CD4-positive, alpha-beta T cell treated with Interleukin-10 for 1 hour (primary cell): Measurements from ENCODE around the gene CNTNAP2.

ENCODE experiments used
- DNase-seq: peaks from one replicate; pipeline ENCODE4 v3.0.0-alpha.2; 2020

Gene CNTNAP2

DNA sequence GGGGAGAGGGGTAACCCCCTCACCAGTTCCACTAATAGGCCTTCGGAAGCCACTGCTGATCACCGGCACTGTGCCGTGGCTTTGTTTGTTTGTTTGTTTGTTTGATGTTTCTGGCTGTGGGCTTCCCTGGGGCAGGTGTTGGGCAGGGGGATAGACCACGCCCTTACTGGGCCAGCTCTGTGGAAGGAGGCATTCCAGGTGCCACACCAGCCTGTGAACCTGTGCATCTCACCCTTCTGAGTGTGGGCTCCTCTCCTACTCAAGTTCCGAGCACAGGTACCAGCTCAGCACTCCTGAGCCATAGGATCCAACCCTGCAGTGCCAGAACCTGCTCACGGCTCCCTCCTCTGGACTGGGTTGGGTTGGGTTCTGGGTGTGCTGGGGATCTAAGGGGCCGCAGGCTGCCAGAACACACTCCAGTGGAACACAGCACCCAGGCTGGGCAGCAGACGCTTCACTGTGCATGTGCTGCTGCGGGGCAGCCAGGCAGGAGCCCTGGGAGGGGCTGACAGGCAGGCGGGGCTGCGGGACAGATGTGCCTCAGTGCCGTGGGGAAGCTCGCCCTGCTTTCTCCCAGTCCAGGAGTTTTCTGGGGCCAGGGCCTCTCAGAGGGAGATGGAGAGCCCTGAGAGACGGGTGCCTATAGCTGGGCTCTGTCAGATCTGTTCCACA is 1053.9 kb downstream of the CNTNAP2 start:
- no peak for DNase-seq

- DNase-seq, result no peak
These were observed 1054.4 kb downstream of the CNTNAP2 start for GRCh38 chr7:147171013-147171391.

DNA sequence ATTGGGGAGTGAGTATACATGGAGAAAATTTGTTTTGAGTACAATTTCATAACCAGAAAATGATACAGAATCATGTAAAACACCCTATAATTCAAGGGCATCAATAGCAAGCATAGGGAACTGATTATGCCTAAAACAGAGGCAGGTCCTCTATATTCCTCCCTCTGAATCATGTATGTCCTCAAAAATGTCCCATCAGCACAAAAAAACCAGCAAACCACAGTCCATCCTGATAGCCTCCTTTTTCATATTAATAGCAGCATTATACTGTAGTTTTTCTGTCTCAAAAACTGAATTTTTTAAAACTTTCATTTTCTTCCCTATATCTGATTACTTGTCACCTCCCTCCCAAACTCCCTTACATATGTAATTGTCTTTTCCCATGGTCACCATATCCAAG is 1057.3 kb downstream of the CNTNAP2 start:
- DNase-seq, result no peak

DNA sequence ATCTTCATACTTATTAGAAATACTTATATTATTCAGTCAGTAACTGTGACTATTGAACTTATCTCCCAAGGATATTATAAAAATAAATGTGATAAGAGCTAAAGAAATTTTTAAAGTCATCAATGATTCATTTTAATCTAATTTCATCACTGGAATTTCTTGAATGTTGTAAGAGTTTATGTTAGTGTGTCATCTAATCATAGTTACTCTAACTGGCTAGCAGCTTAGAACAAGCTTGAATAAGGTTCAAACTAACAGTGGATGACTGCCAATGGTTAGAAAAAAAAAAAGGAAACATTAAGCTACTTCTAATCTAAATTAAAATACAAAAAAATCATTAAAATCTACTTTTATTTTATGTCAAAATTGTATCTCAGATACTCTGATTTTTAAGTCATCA is 1066.3 kb downstream of the CNTNAP2 start:
- no peak for DNase-seq

- DNase-seq, result no peak
These were observed 1066.7 kb downstream of the CNTNAP2 start for GRCh38 chr7:147183276-147183675.

GRCh38 chr7:147188467-147188866 is 1071.9 kb downstream of the CNTNAP2 start:
- DNase-seq, result no peak

DNA sequence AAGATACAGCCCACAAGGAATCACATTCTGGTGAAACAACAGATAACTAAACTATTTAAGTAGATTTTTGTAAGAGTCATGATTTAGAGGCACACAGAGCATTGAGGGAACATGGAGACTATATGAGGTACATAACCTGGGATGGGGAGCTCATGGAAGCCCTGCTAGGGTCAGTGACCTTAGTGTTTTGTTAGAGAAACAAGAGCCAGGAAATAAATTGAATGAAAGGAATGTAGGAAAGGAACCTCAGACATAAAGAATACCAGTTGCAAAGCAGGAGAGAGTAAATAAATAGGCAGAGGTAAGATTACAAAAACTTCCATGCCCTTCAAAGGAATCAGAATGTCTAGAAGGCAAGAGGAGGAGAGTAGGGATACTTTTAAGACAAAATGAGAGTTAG is 1076.9 kb downstream of the CNTNAP2 start:
- DNase-seq, result no peak

DNA sequence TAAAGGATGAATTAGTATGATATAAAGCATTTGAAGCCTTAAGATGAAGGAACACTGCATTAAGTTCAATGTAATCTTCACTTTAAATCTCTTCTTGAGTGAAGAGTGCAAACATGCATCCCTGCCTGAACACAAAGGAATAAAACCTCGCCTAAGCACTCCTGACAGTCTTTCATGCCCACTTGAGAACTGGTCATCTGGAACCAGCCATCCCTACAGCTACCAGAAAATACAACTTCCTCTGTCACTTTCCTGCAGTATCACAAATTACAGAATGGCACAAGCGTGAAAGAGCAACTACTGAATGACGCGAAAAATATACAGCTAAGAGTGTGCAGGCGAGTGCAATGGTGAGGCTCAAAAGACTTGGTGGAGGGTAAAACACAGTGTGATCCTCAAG is 1079.9 kb downstream of the CNTNAP2 start:
- no peak for DNase-seq

DNA sequence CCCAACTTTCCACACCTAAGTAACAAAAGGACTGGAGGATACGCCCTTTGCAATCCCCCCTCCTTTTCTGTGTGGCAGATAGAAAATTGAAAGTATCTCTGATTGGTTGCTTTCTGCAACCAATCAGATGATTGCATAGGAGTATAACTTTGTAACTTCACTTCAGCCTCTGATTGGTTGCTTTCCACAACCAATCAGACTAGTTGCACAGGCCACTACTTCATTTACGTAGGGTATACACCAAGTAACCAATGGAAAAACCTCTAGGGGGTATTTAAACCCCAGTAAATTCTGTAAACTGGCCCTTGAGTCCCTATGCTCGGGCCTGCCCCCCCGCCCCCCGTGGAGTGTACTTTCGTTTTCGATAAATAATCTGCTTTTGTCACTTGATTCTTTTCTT is 1080.4 kb downstream of the CNTNAP2 start:
- no peak for DNase-seq

DNA sequence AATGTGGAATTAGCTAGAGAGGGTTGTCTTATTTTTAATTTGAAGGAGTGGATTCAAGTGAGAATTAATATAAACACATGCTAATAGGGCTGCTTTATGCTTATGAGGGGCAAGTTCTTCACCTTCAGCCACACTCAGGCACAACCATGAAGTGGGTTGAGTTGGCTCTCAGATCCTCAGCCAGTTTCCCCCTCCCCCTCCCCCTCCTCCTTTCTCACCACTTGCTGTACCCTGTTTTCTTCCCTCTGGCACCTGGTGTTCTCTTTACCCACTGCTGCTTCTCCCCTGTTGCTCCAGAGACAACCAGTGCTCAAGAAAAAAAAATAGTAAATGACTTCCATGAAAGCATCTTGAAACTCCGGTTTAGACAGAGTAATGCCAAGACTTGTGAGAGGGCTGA is 1083.3 kb downstream of the CNTNAP2 start:
- DNase-seq, result no peak

- no peak for DNase-seq
These were observed 1091.4 kb downstream of the CNTNAP2 start for GRCh38 chr7:147207988-147208387.

- no peak for DNase-seq
These were observed 1114.7 kb downstream of the CNTNAP2 start for GRCh38 chr7:147231275-147231674.

GRCh38 chr7:147235645-147236382 is 1119.2 kb downstream of the CNTNAP2 start:
- DNase-seq, result no peak

DNA sequence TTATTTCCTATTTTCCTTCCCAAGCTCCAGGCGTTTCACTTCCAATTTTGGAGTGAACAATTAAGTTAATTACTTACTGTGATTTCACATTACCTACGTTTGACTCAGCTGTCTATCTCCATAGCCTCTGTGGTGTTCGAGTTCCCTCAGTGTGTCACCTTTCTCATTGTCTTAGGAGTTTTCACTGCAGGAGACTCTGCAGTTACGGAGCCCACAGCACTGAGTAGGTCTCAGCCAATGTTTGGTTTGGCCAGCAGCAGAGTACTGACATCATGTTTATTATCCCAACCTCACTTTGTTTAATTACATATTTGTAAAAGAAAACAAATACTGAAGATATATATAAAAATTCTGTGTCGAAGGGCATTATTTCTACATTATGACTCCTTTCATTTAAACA is 1123.9 kb downstream of the CNTNAP2 start:
- DNase-seq, result no peak

DNA sequence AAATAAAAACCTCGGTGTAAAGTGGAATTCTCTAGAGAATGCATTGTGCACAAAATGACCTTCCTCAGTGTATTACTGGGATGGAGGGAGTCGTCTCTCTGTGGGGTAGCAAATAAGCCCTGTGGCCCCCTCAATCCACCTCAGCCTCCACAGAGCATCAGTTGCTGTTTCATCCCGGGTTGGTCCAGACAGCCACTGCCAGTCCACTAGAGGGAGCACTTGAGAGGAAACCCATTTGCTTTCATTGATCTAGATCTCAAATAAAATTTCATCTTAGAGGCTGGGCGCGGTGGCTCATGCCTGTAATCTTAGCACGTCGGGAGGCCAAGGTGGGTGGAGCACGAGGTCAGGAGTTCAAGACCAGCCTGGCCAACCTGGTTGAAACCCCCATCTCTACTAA is 1128.7 kb downstream of the CNTNAP2 start:
- no peak for DNase-seq

DNA sequence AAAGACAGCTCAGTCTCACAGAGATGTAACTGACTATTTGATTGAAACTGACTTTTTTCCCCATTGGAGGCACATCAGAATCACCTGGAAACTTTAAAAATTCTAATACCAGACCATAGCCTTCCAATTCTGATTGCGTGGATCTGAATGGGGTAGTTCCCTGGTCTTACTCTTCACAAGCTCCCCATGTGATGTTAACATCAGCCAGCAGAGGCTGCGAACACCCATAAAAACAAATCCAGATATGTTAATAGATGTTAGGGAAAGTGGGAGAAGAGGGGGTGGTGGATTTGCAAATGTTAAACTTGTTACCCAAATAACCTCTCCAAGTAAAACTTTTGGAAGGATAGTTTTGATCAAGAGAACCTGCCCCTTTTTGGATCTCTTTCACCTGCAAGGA is 1133.4 kb downstream of the CNTNAP2 start:
- no peak for DNase-seq

DNA sequence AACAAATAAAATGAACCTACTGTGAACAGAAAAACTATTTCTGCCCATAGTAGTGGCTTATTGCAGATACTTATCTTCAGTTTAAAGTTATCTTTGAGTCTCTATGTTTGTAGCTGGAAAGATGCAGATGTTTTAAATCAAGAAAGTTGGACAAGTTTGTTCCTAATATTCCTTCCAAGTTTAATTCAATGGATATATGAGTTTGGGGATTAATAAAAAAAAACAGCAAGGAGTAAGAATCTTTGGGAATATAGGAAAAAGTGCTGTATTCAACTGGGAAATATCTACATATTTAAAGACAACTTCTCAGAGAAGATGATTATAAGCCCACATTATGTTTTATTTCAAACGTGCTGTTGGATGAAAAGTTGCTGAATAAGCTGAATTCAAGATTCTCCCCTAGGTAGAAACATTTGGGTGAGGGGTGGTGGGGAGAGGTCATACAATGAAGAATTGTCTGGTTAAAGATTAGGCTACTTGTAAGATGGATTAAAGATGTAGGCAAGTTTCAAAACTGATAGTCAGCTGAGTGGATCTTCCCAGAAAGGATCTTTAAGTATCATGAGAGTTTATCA is 1135.2 kb downstream of the CNTNAP2 start:
- no peak for DNase-seq

- no peak for DNase-seq
These were observed 1145.1 kb downstream of the CNTNAP2 start for GRCh38 chr7:147261693-147262092.

- DNase-seq, result no peak
These were observed 1148.9 kb downstream of the CNTNAP2 start for GRCh38 chr7:147265528-147265927.

DNA sequence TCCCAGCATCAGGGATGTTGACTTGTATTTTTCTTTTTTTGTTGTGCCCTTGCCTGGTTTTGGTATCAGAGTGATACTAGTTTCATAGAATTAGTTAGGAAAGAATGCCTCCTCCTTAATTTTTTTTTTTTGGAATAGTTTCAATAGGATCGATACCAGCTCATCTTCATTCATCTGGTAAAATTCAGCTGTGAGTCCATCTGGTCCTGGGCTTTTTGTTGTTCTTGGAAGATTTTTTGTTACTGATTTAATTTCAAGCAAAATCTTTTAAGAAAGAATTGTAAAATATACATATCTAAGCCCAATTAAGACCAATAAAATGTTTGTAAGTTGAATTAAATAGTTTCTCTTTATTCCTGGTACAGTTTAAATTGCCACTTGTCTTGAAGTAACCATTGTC is 1159.5 kb downstream of the CNTNAP2 start:
- DNase-seq, result no peak

DNA sequence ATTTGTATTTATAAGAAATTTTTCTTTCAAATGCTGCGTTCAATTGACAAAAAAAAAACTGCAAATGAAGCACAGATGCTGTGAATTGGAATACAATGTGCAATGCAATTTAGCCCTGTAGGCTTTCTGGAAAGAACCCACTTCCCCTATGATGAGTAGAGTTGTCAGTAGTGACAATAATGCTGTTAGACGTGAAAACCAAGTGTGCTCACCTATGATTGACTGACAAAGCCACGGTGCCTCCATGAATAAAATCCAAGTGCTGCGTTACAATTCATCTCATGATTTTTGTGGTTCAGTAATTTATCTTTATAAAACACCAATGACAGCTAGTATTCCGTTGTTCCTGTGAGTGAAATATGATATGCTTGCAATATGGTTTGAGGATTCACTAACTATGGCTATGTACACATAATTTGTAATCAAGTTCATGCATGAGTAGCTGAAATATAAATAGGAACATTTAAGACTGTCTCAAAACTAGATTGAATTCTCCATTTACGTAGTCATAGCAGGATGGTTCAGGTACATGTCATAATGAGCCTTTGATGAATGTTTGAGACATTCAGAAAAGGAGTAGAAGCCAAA is 1160.3 kb downstream of the CNTNAP2 start:
- DNase-seq, result no peak

GRCh38 chr7:147279514-147279913 is 1162.9 kb downstream of the CNTNAP2 start:
- DNase-seq, result no peak

GRCh38 chr7:147279964-147280374 is 1163.4 kb downstream of the CNTNAP2 start:
- no peak for DNase-seq

GRCh38 chr7:147282204-147282603 is 1165.6 kb downstream of the CNTNAP2 start:
- no peak for DNase-seq
